NCI-H2081 treated with DMSO at 0.1 percent for 48 hours (cell line): ENCODE results near the gene CCDC8.
"Not testable (repeated sequence)": the region's sequence is repeated elsewhere in the genome, so short reads cannot be mapped to it uniquely, and the experiment has no call there.

ENCODE experiments used
- DNase-seq: peaks from one replicate; lab custom pipeline; 2025; lab: John Stamatoyannopoulos, UW

Gene CCDC8

GRCh38 chr19:46402725-46403124 lies 10.6 kb downstream of the CCDC8 start:
- DNase-seq = no peak

GRCh38 chr19:46397801-46398479 lies 15.4 kb downstream of the CCDC8 start:
- not testable (repeated sequence) for DNase-seq

GRCh38 chr19:46394402-46394797 lies 19.0 kb downstream of the CCDC8 start:
- no peak for DNase-seq

- no peak for DNase-seq
Observed at GRCh38 chr19:46393456-46394401, 19.6 kb downstream of the CCDC8 start.

GRCh38 chr19:46392837-46393236 lies 20.5 kb downstream of the CCDC8 start:
- DNase-seq = no peak

GRCh38 chr19:46392252-46392801 lies 21.0 kb downstream of the CCDC8 start:
- DNase-seq = no peak

GRCh38 chr19:46391296-46392251 lies 21.8 kb downstream of the CCDC8 start:
- DNase-seq = no peak

GRCh38 chr19:46390866-46391265 lies 22.5 kb downstream of the CCDC8 start:
- no peak for DNase-seq

GRCh38 chr19:46390121-46390858 lies 23.1 kb downstream of the CCDC8 start:
- DNase-seq = no peak

- no peak for DNase-seq
Observed at GRCh38 chr19:46388311-46389095, 24.9 kb downstream of the CCDC8 start.

GRCh38 chr19:46387713-46388130 lies 25.6 kb downstream of the CCDC8 start:
- no peak for DNase-seq

- no peak for DNase-seq
Observed at GRCh38 chr19:46386996-46387712, 26.2 kb downstream of the CCDC8 start.

- DNase-seq = no peak
Observed at GRCh38 chr19:46386151-46386550, 27.2 kb downstream of the CCDC8 start.

- DNase-seq = no peak
Observed at GRCh38 chr19:46385636-46386035, 27.7 kb downstream of the CCDC8 start.

GRCh38 chr19:46384396-46384795 lies 29.0 kb downstream of the CCDC8 start:
- no peak for DNase-seq

- no peak for DNase-seq
Observed at GRCh38 chr19:46383846-46384245, 29.5 kb downstream of the CCDC8 start.

- DNase-seq = no peak
Observed at GRCh38 chr19:46383171-46383815, 30.1 kb downstream of the CCDC8 start.

- no peak for DNase-seq
Observed at GRCh38 chr19:46381756-46382345, 31.5 kb downstream of the CCDC8 start.

GRCh38 chr19:46381346-46381745 lies 32.0 kb downstream of the CCDC8 start:
- DNase-seq = no peak
